HL-60 (cell line): Measurements from ENCODE around the gene TPBGL.

Experiments used
- DNase-seq, 2 experiments: peaks; one replicate each; pipeline ENCODE4 v3.0.0-alpha.2; 2010 to 2020; ENCODE audit warnings: low read depth in 1 of 2, low spot score in 1 of 2
- H3K27ac ChIP-seq: fragments of 250-450 bp; sonication (Bioruptor Pico); replicated peaks from 2 replicates; pipeline ENCODE4 v1.5.1; 2020; ENCODE audit warnings: mild to moderate bottlenecking, moderate library complexity
- H3K27me3 ChIP-seq: fragments of 250-450 bp; sonication (Bioruptor Pico); 2 replicates; pipeline ENCODE4 v1.5.1; 2021; ENCODE audit warnings: mild to moderate bottlenecking, moderate library complexity; ENCODE audit not compliant: insufficient read depth, poor library complexity, severe bottlenecking
- H3K4me3 ChIP-seq: replicated peaks from 2 replicates; pipeline ENCODE4 v1.5.1; 2011; ENCODE audit warnings: mild to moderate bottlenecking, control low read depth, low read length; ENCODE audit not compliant: insufficient read depth
- GABPA ChIP-seq: IDR thresholded peaks from 2 replicates; pipeline ENCODE4 v1.6.1; 2012; ENCODE audit warnings: low read depth
- POLR2AphosphoS5 ChIP-seq: IDR thresholded peaks from 2 replicates; pipeline ENCODE4 v1.6.1; 2012; ENCODE audit warnings: low read depth
- SPI1 ChIP-seq: IDR thresholded peaks from 2 replicates; pipeline ENCODE4 v1.6.1; 2012; ENCODE audit warnings: low read depth, mild to moderate bottlenecking, borderline replicate concordance
- TF ChIP-seq, protein P1 (sequence below): IDR thresholded peaks from 2 replicates; pipeline ENCODE4 v1.6.1; 2012; ENCODE audit warnings: low read depth; ENCODE audit not compliant: insufficient replicate concordance
- TF ChIP-seq, protein P2 (sequence below): IDR thresholded peaks from one replicate; pipeline ENCODE4 v1.5.1; 2011; ENCODE audit warnings: low read length, control low read depth, inconsistent platforms; ENCODE audit not compliant: insufficient read depth

Gene TPBGL

GRCh38 chr11:75225794-75226193, 14.8 kb upstream of the TPBGL start:
- H3K27ac ChIP-seq = no peak overlapping the region

GRCh38 chr11:75229466-75229865, 11.1 kb upstream of the TPBGL start:
- TF ChIP-seq GABPA (no peak), POLR2AphosphoS5 (no peak), SPI1 (no peak)
- TF ChIP-seq, protein P1, sequence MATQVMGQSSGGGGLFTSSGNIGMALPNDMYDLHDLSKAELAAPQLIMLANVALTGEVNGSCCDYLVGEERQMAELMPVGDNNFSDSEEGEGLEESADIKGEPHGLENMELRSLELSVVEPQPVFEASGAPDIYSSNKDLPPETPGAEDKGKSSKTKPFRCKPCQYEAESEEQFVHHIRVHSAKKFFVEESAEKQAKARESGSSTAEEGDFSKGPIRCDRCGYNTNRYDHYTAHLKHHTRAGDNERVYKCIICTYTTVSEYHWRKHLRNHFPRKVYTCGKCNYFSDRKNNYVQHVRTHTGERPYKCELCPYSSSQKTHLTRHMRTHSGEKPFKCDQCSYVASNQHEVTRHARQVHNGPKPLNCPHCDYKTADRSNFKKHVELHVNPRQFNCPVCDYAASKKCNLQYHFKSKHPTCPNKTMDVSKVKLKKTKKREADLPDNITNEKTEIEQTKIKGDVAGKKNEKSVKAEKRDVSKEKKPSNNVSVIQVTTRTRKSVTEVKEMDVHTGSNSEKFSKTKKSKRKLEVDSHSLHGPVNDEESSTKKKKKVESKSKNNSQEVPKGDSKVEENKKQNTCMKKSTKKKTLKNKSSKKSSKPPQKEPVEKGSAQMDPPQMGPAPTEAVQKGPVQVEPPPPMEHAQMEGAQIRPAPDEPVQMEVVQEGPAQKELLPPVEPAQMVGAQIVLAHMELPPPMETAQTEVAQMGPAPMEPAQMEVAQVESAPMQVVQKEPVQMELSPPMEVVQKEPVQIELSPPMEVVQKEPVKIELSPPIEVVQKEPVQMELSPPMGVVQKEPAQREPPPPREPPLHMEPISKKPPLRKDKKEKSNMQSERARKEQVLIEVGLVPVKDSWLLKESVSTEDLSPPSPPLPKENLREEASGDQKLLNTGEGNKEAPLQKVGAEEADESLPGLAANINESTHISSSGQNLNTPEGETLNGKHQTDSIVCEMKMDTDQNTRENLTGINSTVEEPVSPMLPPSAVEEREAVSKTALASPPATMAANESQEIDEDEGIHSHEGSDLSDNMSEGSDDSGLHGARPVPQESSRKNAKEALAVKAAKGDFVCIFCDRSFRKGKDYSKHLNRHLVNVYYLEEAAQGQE = no peak
- TF ChIP-seq, protein P2, sequence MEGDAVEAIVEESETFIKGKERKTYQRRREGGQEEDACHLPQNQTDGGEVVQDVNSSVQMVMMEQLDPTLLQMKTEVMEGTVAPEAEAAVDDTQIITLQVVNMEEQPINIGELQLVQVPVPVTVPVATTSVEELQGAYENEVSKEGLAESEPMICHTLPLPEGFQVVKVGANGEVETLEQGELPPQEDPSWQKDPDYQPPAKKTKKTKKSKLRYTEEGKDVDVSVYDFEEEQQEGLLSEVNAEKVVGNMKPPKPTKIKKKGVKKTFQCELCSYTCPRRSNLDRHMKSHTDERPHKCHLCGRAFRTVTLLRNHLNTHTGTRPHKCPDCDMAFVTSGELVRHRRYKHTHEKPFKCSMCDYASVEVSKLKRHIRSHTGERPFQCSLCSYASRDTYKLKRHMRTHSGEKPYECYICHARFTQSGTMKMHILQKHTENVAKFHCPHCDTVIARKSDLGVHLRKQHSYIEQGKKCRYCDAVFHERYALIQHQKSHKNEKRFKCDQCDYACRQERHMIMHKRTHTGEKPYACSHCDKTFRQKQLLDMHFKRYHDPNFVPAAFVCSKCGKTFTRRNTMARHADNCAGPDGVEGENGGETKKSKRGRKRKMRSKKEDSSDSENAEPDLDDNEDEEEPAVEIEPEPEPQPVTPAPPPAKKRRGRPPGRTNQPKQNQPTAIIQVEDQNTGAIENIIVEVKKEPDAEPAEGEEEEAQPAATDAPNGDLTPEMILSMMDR = no peak
- no peaks in the 10 kb centered on the region for H3K27me3 ChIP-seq
- no peak for DNase-seq
- no peak overlapping the region for H3K27ac ChIP-seq
- no peak overlapping the region for H3K4me3 ChIP-seq

More at GRCh38 chr11:75225794-75226193, 14.8 kb upstream of the TPBGL start:
- no peaks in the 10 kb centered on the region for H3K27me3 ChIP-seq
- TF ChIP-seq, protein P1 = no peak
- TF ChIP-seq GABPA = no peak
- TF ChIP-seq POLR2AphosphoS5 = no peak
- no peak for TF ChIP-seq SPI1
- TF ChIP-seq, protein P2 = no peak
- DNase-seq = no peak
- H3K4me3 ChIP-seq = no peak overlapping the region

DNA sequence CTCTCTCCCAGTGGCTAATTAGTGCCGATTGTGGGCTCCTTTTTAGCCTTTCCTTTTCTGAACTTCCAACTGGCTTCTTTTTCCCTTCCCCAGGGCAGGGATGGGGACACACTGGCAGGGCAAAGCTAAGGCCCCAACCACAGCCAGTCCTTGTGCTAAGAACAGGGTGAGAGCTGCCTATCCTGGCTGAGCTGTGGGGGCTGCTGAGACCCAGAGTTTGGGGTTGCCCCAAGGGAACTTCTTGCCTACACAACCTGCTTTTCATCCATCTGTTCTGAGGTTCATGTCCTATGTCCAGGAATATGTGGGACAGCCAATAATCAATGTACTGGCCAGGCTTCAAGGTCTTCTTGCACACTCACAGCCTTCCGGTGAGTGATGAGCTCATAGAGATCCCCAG, 10.0 kb upstream of the TPBGL start:
- TF ChIP-seq GABPA = no peak
- TF ChIP-seq, protein P1 = no peak
- no peak for TF ChIP-seq SPI1
- TF ChIP-seq POLR2AphosphoS5 = no peak
- TF ChIP-seq, protein P2 = no peak
- Histone ChIP-seq H3K27ac (no peak overlapping the region), H3K4me3 (no peak overlapping the region)

More for the DNA sequence above, 10.0 kb upstream of the TPBGL start:
- no peak for DNase-seq
- peaks cover 2% of the 10 kb centered on the region for H3K27me3 ChIP-seq
